Vagina (tissue), 2 donors: ENCODE data around the gene TMC1.

Experiments used
- CTCF ChIP-seq, 3 experiments: fragments of 450-650 bp in 2 of 3; fragments of 200-600 bp in 1 of 3; sonication (generic) in 1 of 3; IDR thresholded peaks; one replicate each; pipeline ENCODE4 v1.5.1; 2017 to 2019; ENCODE audit warnings: antibody characterized with exemption in 3 of 3, mild to moderate bottlenecking in 2 of 3, moderate library complexity in 2 of 3
- POLR2A ChIP-seq, 2 donors: fragments of 450-650 bp; IDR thresholded peaks; one replicate each; pipeline ENCODE4 v1.6.1; 2017; ENCODE audit warnings: antibody characterized with exemption in 2 of 2, mild to moderate bottlenecking in 2 of 2, moderate library complexity in 2 of 2
- POLR2AphosphoS5 ChIP-seq, 2 donors: sonication (generic); formaldehyde crosslinking; IDR thresholded peaks; one replicate each; pipeline ENCODE4 v1.9.0; 2017; ENCODE audit warnings: antibody characterized with exemption in 2 of 2, mild to moderate bottlenecking in 2 of 2, low read depth in 1 of 2; ENCODE audit not compliant: insufficient read depth in 1 of 2

DNA sequence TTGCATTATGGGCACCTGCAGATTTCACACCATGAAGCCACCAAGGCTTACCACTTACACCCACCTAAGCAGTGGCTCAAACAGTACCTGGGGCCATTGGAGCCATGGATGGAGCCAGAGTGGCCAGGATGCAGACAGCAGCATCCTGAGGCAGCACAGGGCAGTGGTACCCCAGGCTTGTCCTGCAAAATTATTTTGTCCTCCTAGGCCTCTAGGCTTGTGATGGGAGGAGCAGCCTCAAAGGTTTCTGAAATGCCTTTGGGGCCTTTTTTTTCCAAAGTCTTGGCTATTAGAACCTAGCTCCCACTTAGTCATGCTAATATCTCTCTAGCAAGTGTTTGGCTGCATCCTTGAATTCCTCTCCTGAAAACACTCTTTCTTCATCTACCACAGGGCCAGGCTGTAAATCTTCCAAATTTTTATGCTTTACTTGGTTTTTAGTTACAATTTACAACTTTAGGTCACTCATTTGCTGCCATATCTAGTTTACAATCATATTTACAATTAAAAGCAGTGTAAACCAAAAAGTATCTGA lies 15.7 kb downstream of the TMC1 start:
- TF ChIP-seq POLR2A (IDR thresholded peaks at IDR 0.05) (no peak), CTCF (IDR thresholded peaks at IDR 0.05) (no peak), POLR2AphosphoS5 (IDR thresholded peaks at IDR 0.05; ENCODE audit: insufficient read depth in 1 of 2, low read depth in 1 of 2) (no peak)
